H9 (cell line): Measurements from ENCODE around the gene SEH1L. TPM values are rescaled to one million over a fixed set of nuclear protein-coding genes. Genes with fewer than 3 reads are reported as not detected.

Source experiments
- DNase-seq: peaks from one replicate; pipeline ENCODE4 v3.0.0-alpha.2; 2017
- H2AFZ ChIP-seq: one replicate; pipeline ENCODE4 v1.6.1; 2013; ENCODE audit warnings: mild to moderate bottlenecking, low read length, control low read depth, moderate library complexity
- H2AK5ac ChIP-seq: 2 replicates; pipeline ENCODE4 v1.6.1; 2013; ENCODE audit warnings: low read length, control low read depth, mixed read lengths; ENCODE audit not compliant: insufficient read length
- H2BK120ac ChIP-seq: one replicate; pipeline ENCODE4 v1.6.1; 2013; ENCODE audit warnings: low read depth, mild to moderate bottlenecking, low read length, control low read depth, inconsistent platforms; ENCODE audit not compliant: poor library complexity, severe bottlenecking
- H2BK12ac ChIP-seq: 2 replicates; pipeline ENCODE4 v1.6.1; 2013; ENCODE audit warnings: low read length, control low read depth, mixed read lengths, low read depth; ENCODE audit not compliant: insufficient read length
- H2BK15ac ChIP-seq: 2 replicates; pipeline ENCODE4 v1.6.1; 2013; ENCODE audit warnings: low read depth, low read length, control low read depth
- H2BK20ac ChIP-seq: one replicate; pipeline ENCODE4 v1.6.1; 2013; ENCODE audit warnings: low read depth, mild to moderate bottlenecking, low read length, control low read depth, inconsistent platforms; ENCODE audit not compliant: poor library complexity, severe bottlenecking
- H2BK5ac ChIP-seq: 2 replicates; pipeline ENCODE4 v1.6.1; 2013; ENCODE audit warnings: low read length, control low read depth, mixed read lengths; ENCODE audit not compliant: insufficient read length
- H3K14ac ChIP-seq: 2 replicates; pipeline ENCODE4 v1.6.1; 2013; ENCODE audit warnings: low read length, control low read depth; ENCODE audit not compliant: insufficient read depth
- H3K18ac ChIP-seq: 2 replicates; pipeline ENCODE4 v1.6.1; 2013; ENCODE audit warnings: low read depth, mild to moderate bottlenecking, mixed read lengths, low read length, control low read depth; ENCODE audit not compliant: insufficient read length
- H3K23ac ChIP-seq: 2 replicates; pipeline ENCODE4 v1.6.1; 2013; ENCODE audit warnings: low read length, control low read depth, mixed read lengths, low read depth; ENCODE audit not compliant: insufficient read length
- H3K23me2 ChIP-seq: 2 replicates; pipeline ENCODE4 v1.6.1; 2013; ENCODE audit warnings: low read depth, mild to moderate bottlenecking, mixed read lengths, low read length, control low read depth; ENCODE audit not compliant: insufficient read length, poor library complexity, severe bottlenecking
- H3K27ac ChIP-seq: 2 replicates; pipeline ENCODE4 v1.5.1; 2013; ENCODE audit warnings: low read length, control low read depth, mixed read lengths, low read depth; ENCODE audit not compliant: insufficient read length
- H3K27me3 ChIP-seq: 2 replicates; pipeline ENCODE4 v1.6.1; 2013; ENCODE audit warnings: low read length, control low read depth, inconsistent platforms; ENCODE audit not compliant: insufficient read depth
- H3K4ac ChIP-seq: 2 replicates; pipeline ENCODE4 v1.6.1; 2013; ENCODE audit warnings: low read depth, mild to moderate bottlenecking, control low read depth, inconsistent platforms, low read length, moderate library complexity
- H3K4me1 ChIP-seq: 2 replicates; pipeline ENCODE4 v1.6.1; 2013; ENCODE audit warnings: low read length, control low read depth, inconsistent platforms; ENCODE audit not compliant: insufficient read depth
- H3K4me2 ChIP-seq: 2 replicates; pipeline ENCODE4 v1.6.1; 2013; ENCODE audit warnings: low read length, control low read depth, mixed read lengths; ENCODE audit not compliant: insufficient read length, insufficient read depth
- H3K56ac ChIP-seq: 2 replicates; pipeline ENCODE4 v1.6.1; 2013; ENCODE audit warnings: low read depth, mild to moderate bottlenecking, mixed read lengths, low read length, control low read depth; ENCODE audit not compliant: insufficient read length
- H3K79me1 ChIP-seq: 2 replicates; pipeline ENCODE4 v1.6.1; 2013; ENCODE audit warnings: low read depth, mild to moderate bottlenecking, moderate library complexity, low read length, control low read depth, inconsistent platforms; ENCODE audit not compliant: insufficient read depth, poor library complexity, severe bottlenecking
- H3K79me2 ChIP-seq: 2 replicates; pipeline ENCODE4 v1.6.1; 2013; ENCODE audit warnings: low read length, control low read depth, inconsistent platforms; ENCODE audit not compliant: insufficient read depth
- H3K9ac ChIP-seq: 2 replicates; pipeline ENCODE4 v1.6.1; 2013; ENCODE audit warnings: low read length, control low read depth, mixed read lengths; ENCODE audit not compliant: insufficient read length; ENCODE audit errors: extremely low read depth
- H3K9me3 ChIP-seq: one replicate; pipeline ENCODE4 v1.6.1; 2013; ENCODE audit warnings: low read depth, low read length, inconsistent platforms; ENCODE audit not compliant: control insufficient read depth
- H3T11ph ChIP-seq: one replicate; pipeline ENCODE4 v1.6.1; 2013; ENCODE audit warnings: mild to moderate bottlenecking, low read length, control low read depth, inconsistent platforms
- H4K20me1 ChIP-seq: one replicate; pipeline ENCODE4 v1.6.1; 2013; ENCODE audit not compliant: control insufficient read depth, insufficient read length, insufficient read depth
- H4K5ac ChIP-seq: 2 replicates; pipeline ENCODE4 v1.6.1; 2013; ENCODE audit warnings: low read depth, mild to moderate bottlenecking, mixed read lengths, low read length, control low read depth; ENCODE audit not compliant: insufficient read length
- H4K8ac ChIP-seq: replicated peaks from 2 replicates; pipeline ENCODE4 v1.6.1; 2013; ENCODE audit warnings: low read length, control low read depth, mixed read lengths, low read depth; ENCODE audit not compliant: insufficient read length
- H4K91ac ChIP-seq: 2 replicates; pipeline ENCODE4 v1.6.1; 2013; ENCODE audit warnings: low read depth, mild to moderate bottlenecking, moderate library complexity, mixed read lengths, low read length, control low read depth; ENCODE audit not compliant: insufficient read length
- H3K27ac Mint-ChIP-seq, 3 experiments: 2 replicates in 2 of 3; 3 replicates in 1 of 3; pipeline ENCODE4 v1.8.0; 2020 to 2021; ENCODE audit warnings: mixed read lengths in 3 of 3, mild to moderate bottlenecking in 1 of 3, moderate library complexity in 1 of 3
- H3K27me3 Mint-ChIP-seq: 2 replicates; pipeline ENCODE4 v1.8.0; 2021; ENCODE audit warnings: low read depth, mild to moderate bottlenecking, moderate library complexity, mixed read lengths
- H3K36me3 Mint-ChIP-seq, 3 experiments: 2 replicates in 2 of 3; 3 replicates in 1 of 3; pipeline ENCODE4 v1.8.0; 2020 to 2021; ENCODE audit warnings: low read depth in 3 of 3, mixed read lengths in 3 of 3; ENCODE audit not compliant: insufficient read depth in 1 of 3
- H3K4me1 Mint-ChIP-seq, 2 experiments: 2 replicates each; pipeline ENCODE4 v1.8.0; 2020; ENCODE audit warnings: mixed read lengths in 2 of 2
- H3K4me3 Mint-ChIP-seq, 2 experiments: 2 replicates in 1 of 2; 3 replicates in 1 of 2; pipeline ENCODE4 v1.8.0; 2020 to 2021; ENCODE audit warnings: mild to moderate bottlenecking in 2 of 2, mixed read lengths in 2 of 2, moderate library complexity in 1 of 2
- H3K9me3 Mint-ChIP-seq, 2 experiments: 2 replicates in 1 of 2; 3 replicates in 1 of 2; pipeline ENCODE4 v1.8.0; 2020; ENCODE audit warnings: mild to moderate bottlenecking in 2 of 2, mixed read lengths in 2 of 2, moderate library complexity in 1 of 2
- CTCF ChIP-seq: fragments of 200-600 bp; sonication (generic); conservative IDR thresholded peaks from 3 replicates; pipeline ENCODE4 v1.8.0; 2021; ENCODE audit warnings: antibody characterized with exemption, mild to moderate bottlenecking
- WGBS: extraction: QIAGEN DNeasy Blood & Tissue Kit; methylation state at CpG from one replicate; pipeline ENCODE4 v1.1.7; 2013; ENCODE audit warnings: missing lambda C conversion rate, low lambda C conversion rate, mixed read lengths; ENCODE audit not compliant: insufficient read length; ENCODE audit errors: extremely low coverage; 5-methylcytosine and 5-hydroxymethylcytosine counted together
- total RNA-seq: library from RNA; stranded (reverse); gene quantifications from 2 replicates; pipeline ENCODE4 v1.2.1, GENCODE V29; 2021

Gene SEH1L
- total RNA-seq, 1 experiment from 2014 or later = 97.2 TPM

GRCh38 chr18:12993439-12993838 is 45.6 kb downstream of the SEH1L start:
- H3K56ac ChIP-seq = no peak overlapping the region
- no peak overlapping the region for H3T11ph ChIP-seq
- Mint-ChIP-seq H3K4me1 (peaks cover 8 to 14% of the 10 kb centered on the region in 2 experiments), H3K4me3 (peak overlapping the region in 1 of 2 experiments; percentile 6; a peak in 1 of 5 replicates), H3K27me3 (no peaks in the 10 kb centered on the region), H3K27ac (no peak overlapping the region), H3K9me3 (no peaks in the 10 kb centered on the region; a peak in 1 of 5 replicates), H3K36me3 (no peaks in the 10 kb centered on the region)
- H2BK5ac ChIP-seq = no peak overlapping the region
- no peak for TF ChIP-seq CTCF
- H2BK20ac ChIP-seq = no peak overlapping the region
- H3K14ac ChIP-seq = no peak overlapping the region
- no peak overlapping the region for H4K91ac ChIP-seq
- no peaks in the 10 kb centered on the region for H3K23me2 ChIP-seq
- peaks cover 5% of the 10 kb centered on the region for H3K79me1 ChIP-seq
- no peak overlapping the region for H3K23ac ChIP-seq
- H2BK15ac ChIP-seq = no peak overlapping the region
- no peak overlapping the region for H3K18ac ChIP-seq
- H3K4me2 ChIP-seq = no peak overlapping the region
- no peak overlapping the region for H3K9ac ChIP-seq
- H2BK120ac ChIP-seq = no peak overlapping the region
- H3K27me3 ChIP-seq = no peaks in the 10 kb centered on the region
- H3K4me1 ChIP-seq = peaks cover 7% of the 10 kb centered on the region; the same call in 1 of the 2 replicates
- H3K9me3 ChIP-seq = no peaks in the 10 kb centered on the region
- no peak overlapping the region for H4K5ac ChIP-seq
- H3K27ac ChIP-seq = no peak overlapping the region
- no peak for DNase-seq
- H3K4ac ChIP-seq = no peak overlapping the region
- no peak overlapping the region for H2AK5ac ChIP-seq
- no peak overlapping the region for H2AFZ ChIP-seq
- peaks cover 26% of the 10 kb centered on the region; the same call in 1 of the 2 replicates for H3K79me2 ChIP-seq
- H2BK12ac ChIP-seq = no peak overlapping the region
- H4K8ac ChIP-seq = no peak overlapping the region
- no CpG with 5 or more reads among the region's 2 CpGs for WGBS
- no peaks in the 10 kb centered on the region for H4K20me1 ChIP-seq
